IPS DF 6.9 (cell line): ENCODE results near the gene DNAJC6.

Experiments
- DNase-seq: peaks from one replicate; pipeline ENCODE4 v3.0.0-alpha.2; 2013; ENCODE audit warnings: low read depth, low spot score
- H3K27ac ChIP-seq: one replicate; pipeline ENCODE4 v1.5.1; 2013; ENCODE audit warnings: low read length, control low read depth
- H3K27me3 ChIP-seq: 2 replicates; pipeline ENCODE4 v1.6.1; 2013; ENCODE audit warnings: mild to moderate bottlenecking, low read length; ENCODE audit not compliant: control insufficient read depth, insufficient read depth
- H3K36me3 ChIP-seq: 2 replicates; pipeline ENCODE4 v1.6.1; 2013; ENCODE audit warnings: low read length; ENCODE audit not compliant: control insufficient read depth, insufficient read depth
- H3K4me1 ChIP-seq: 2 replicates; pipeline ENCODE4 v1.6.1; 2013; ENCODE audit warnings: low read length; ENCODE audit not compliant: control insufficient read depth, insufficient read depth
- H3K4me3 ChIP-seq: 2 replicates; pipeline ENCODE4 v1.5.1; 2013; ENCODE audit warnings: mild to moderate bottlenecking, low read length
- H3K9me3 ChIP-seq: 2 replicates; pipeline ENCODE4 v1.6.1; 2013; ENCODE audit warnings: low read length, inconsistent platforms; ENCODE audit not compliant: control insufficient read depth, insufficient read depth
- WGBS: extraction: QIAGEN DNeasy Blood & Tissue Kit; methylation state at CpG from one replicate; pipeline ENCODE4 v1.1.7; 2013; ENCODE audit warnings: mixed read lengths, missing lambda C conversion rate; ENCODE audit not compliant: insufficient read length, insufficient coverage; 5-methylcytosine and 5-hydroxymethylcytosine counted together

DNAJC6 gene

DNA sequence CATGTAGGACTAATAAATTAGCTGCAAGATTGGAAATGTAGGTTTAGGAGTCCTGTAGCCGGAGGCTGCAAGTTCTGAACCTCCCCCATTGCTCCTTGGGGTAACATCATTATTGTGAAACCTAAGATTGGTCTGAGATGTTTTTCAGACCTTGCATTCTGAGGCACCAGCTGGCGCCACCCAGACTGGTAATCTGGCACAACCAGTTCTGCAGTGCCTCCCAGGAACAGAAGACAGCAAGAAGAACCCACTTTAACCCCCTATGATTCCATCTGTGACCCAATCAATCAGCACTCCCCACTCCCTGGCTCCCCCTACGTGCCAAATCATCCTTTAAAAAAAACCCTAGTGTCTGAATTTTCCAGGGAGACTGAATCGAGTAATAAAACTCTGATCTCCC, 11.6 kb upstream of the DNAJC6 start:
- H3K4me1 ChIP-seq, result no peaks in the 10 kb centered on the region
- H3K36me3 ChIP-seq, result no peaks in the 10 kb centered on the region
- H3K27ac ChIP-seq, result no peak overlapping the region
- no peaks in the 10 kb centered on the region for H3K9me3 ChIP-seq
- WGBS, result no CpG with 5 or more reads among the region's 4 CpGs
- H3K27me3 ChIP-seq, result no peaks in the 10 kb centered on the region
- no peak for DNase-seq
- H3K4me3 ChIP-seq, result no peak overlapping the region

GRCh38 chr1:65299328-65299727, 10.0 kb upstream of the DNAJC6 start:
- H3K9me3 ChIP-seq, result no peaks in the 10 kb centered on the region
- no peaks in the 10 kb centered on the region for H3K4me1 ChIP-seq
- no CpG with 5 or more reads among the region's 1 CpG for WGBS
- DNase-seq, result no peak
- no peaks in the 10 kb centered on the region for H3K27me3 ChIP-seq
- H3K27ac ChIP-seq, result no peak overlapping the region
- H3K36me3 ChIP-seq, result no peaks in the 10 kb centered on the region
- H3K4me3 ChIP-seq, result no peak overlapping the region

GRCh38 chr1:65308781-65309303, 501 bp upstream of the DNAJC6 start:
- no peaks in the 10 kb centered on the region for H3K36me3 ChIP-seq
- H3K4me1 ChIP-seq, result peaks cover 1% of the 10 kb centered on the region; the same call in 1 of the 2 replicates
- DNase-seq, result no peak
- H3K27me3 ChIP-seq, result no peaks in the 10 kb centered on the region
- no peaks in the 10 kb centered on the region for H3K9me3 ChIP-seq
- WGBS, result no CpG with 5 or more reads among the region's 22 CpGs
- H3K4me3 ChIP-seq, result peak overlapping the region; percentile 89; the same call in 1 of the 2 replicates
- no peak overlapping the region for H3K27ac ChIP-seq

- no CpG with 5 or more reads among the region's 12 CpGs for WGBS
- Histone ChIP-seq H3K9me3 (no peaks in the 10 kb centered on the region), H3K27me3 (no peaks in the 10 kb centered on the region), H3K36me3 (no peaks in the 10 kb centered on the region), H3K4me3 (peak overlapping the region; percentile 89; the same call in 1 of the 2 replicates), H3K4me1 (peaks cover 1% of the 10 kb centered on the region; the same call in 1 of the 2 replicates), H3K27ac (no peak overlapping the region)
- peak; percentile 27 for DNase-seq
Observed at GRCh38 chr1:65310078-65310587, 790 bp downstream of the DNAJC6 start.

- Histone ChIP-seq H3K4me1 (peaks cover 1% of the 10 kb centered on the region; the same call in 1 of the 2 replicates), H3K9me3 (no peaks in the 10 kb centered on the region), H3K27ac (no peak overlapping the region), H3K36me3 (no peaks in the 10 kb centered on the region), H3K4me3 (no peak overlapping the region), H3K27me3 (no peaks in the 10 kb centered on the region)
- no peak for DNase-seq
Observed at GRCh38 chr1:65311760-65312159, 2.4 kb downstream of the DNAJC6 start.

GRCh38 chr1:65316233-65316632, 6.9 kb downstream of the DNAJC6 start:
- DNase-seq, result no peak
- no peak overlapping the region for H3K4me3 ChIP-seq
- no CpG with 5 or more reads among the region's 2 CpGs for WGBS
- H3K36me3 ChIP-seq, result no peaks in the 10 kb centered on the region
- H3K9me3 ChIP-seq, result no peaks in the 10 kb centered on the region; the same call in 1 of the 2 replicates
- no peak overlapping the region for H3K27ac ChIP-seq
- no peaks in the 10 kb centered on the region for H3K4me1 ChIP-seq
- no peaks in the 10 kb centered on the region for H3K27me3 ChIP-seq

DNA sequence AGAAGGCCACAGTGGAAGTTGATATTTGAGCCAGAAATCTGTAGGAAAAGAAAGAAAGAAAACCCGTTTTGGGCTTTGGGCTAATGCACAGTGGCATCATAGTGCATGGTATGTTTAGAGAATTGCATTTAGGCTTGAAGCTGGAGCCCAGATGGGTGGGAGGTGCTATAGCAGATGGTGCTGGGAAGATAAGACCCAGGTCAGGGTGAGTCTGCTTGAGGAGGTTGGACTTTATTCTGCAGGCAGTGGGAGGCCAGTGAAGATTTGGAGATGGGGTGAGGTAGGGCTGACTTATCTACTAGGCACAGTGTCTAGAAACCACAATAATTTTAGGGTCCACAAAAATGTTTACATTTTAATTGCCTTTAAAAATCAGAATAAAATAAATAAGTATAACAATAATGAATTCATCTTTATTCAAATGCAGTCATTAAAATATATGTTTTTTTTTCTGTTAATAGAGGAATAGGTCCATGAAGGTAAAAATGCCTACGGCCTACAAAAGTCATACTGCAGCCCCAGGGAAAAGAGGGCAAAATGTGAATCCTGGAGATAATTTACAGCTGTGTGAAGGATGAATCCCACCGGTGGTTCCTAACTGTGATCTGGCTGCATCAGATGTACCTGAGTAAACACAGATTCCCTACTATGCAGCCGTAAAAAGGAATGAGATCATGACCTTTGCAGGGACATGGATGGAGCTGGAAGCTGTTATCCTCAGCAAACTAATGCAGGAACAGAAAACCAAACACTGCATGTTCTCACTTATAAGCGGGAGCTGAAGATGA, 8.7 kb downstream of the DNAJC6 start:
- no peaks in the 10 kb centered on the region for H3K36me3 ChIP-seq
- no peak overlapping the region for H3K4me3 ChIP-seq
- no peak overlapping the region for H3K27ac ChIP-seq
- no peaks in the 10 kb centered on the region for H3K4me1 ChIP-seq
- no CpG with 5 or more reads among the region's 5 CpGs for WGBS
- DNase-seq, result no peak
- H3K9me3 ChIP-seq, result no peaks in the 10 kb centered on the region; the same call in 1 of the 2 replicates
- H3K27me3 ChIP-seq, result no peaks in the 10 kb centered on the region

- WGBS, result no CpG with 5 or more reads among the region's 3 CpGs
- Histone ChIP-seq H3K9me3 (no peaks in the 10 kb centered on the region; the same call in 1 of the 2 replicates), H3K36me3 (no peaks in the 10 kb centered on the region), H3K4me1 (no peaks in the 10 kb centered on the region), H3K27ac (no peak overlapping the region), H3K27me3 (no peaks in the 10 kb centered on the region), H3K4me3 (no peak overlapping the region)
- DNase-seq, result no peak
Observed at GRCh38 chr1:65319141-65319540, 9.8 kb downstream of the DNAJC6 start.

DNA sequence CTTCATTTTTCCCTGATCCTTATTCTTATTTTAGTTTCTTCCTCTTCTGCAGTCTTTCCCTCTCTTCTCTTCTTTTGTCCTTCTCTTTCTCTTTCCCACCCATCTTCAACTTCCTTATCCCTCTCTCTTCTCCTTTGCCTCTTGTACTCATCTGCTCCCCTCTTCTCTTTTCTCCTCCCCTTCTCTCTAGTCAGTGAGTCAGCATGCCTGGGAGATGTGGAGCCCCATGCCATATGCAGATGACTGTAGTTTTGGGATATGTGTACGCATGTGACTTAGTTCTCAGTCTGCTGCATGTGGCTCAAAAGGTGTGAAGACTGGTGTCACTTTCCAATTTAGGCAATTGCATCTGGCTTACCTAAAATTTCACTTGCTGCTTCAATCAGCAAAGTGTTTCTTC, 10.4 kb downstream of the DNAJC6 start:
- H3K27me3 ChIP-seq, result no peaks in the 10 kb centered on the region
- no peaks in the 10 kb centered on the region for H3K4me1 ChIP-seq
- H3K27ac ChIP-seq, result no peak overlapping the region
- no peak for DNase-seq
- no peak overlapping the region for H3K4me3 ChIP-seq
- no peaks in the 10 kb centered on the region; the same call in 1 of the 2 replicates for H3K9me3 ChIP-seq
- WGBS, result no CpG with 5 or more reads among the region's 1 CpG
- H3K36me3 ChIP-seq, result no peaks in the 10 kb centered on the region

DNA sequence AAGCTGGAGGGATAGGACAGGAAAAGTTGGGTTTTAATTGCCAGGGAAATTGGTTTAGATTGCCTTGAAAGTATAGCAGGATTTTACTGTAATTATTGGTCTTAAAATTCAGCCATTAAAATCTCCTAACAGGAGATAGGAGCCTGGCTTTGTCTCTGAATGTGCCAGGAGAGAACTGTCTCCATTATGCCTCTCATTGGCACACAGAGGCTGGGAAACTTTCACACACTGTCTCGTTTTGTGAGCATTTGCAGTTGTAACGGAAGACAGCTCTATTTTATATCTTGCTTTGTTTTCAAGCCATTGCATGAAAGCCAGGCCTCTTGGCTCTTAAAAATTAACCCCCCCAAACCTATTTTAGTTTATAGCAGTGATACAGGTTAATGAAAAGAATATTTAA, 12.5 kb downstream of the DNAJC6 start:
- no peaks in the 10 kb centered on the region for H3K4me1 ChIP-seq
- H3K9me3 ChIP-seq, result no peaks in the 10 kb centered on the region; the same call in 1 of the 2 replicates
- H3K27me3 ChIP-seq, result no peaks in the 10 kb centered on the region
- H3K36me3 ChIP-seq, result no peaks in the 10 kb centered on the region
- DNase-seq, result no peak
- H3K4me3 ChIP-seq, result no peak overlapping the region
- H3K27ac ChIP-seq, result no peak overlapping the region
- no CpG with 5 or more reads among the region's 2 CpGs for WGBS
